PFSK-1 (cell line): ENCODE measurements around the gene MAF.

ENCODE experiments used
- FOXP2 ChIP-seq: optimal IDR thresholded peaks from 2 replicates; pipeline ENCODE3; 2011; ENCODE audit warnings: borderline replicate concordance, control low read depth, inconsistent platforms; ENCODE audit not compliant: insufficient read depth; ENCODE audit errors: extremely low read length, extremely low read depth
- POLR2AphosphoS5 ChIP-seq: IDR thresholded peaks from 2 replicates; pipeline ENCODE4 v1.6.1; 2012; ENCODE audit warnings: low read depth, mild to moderate bottlenecking, control low read depth, low read length, moderate library complexity
- SIN3A ChIP-seq: IDR thresholded peaks from 2 replicates; pipeline ENCODE4 v1.6.1; 2012; ENCODE audit warnings: mild to moderate bottlenecking, low read length, moderate library complexity, borderline replicate concordance; ENCODE audit not compliant: insufficient read depth
- TAF1 ChIP-seq: IDR thresholded peaks from 2 replicates; pipeline ENCODE4 v1.6.1; 2012; ENCODE audit warnings: low read length, control low read depth, borderline replicate concordance; ENCODE audit not compliant: insufficient read depth
- TF ChIP-seq, protein P1 (sequence below), 2 experiments: IDR thresholded peaks; 2 replicates each; pipeline versions ENCODE4 v1.6.1 to v1.8.0; 2011 to 2012; ENCODE audit warnings: low read depth in 2 of 2, low read length in 2 of 2, control low read depth in 1 of 2, inconsistent platforms in 1 of 2, mild to moderate bottlenecking in 1 of 2, moderate library complexity in 1 of 2; ENCODE audit not compliant: insufficient read depth in 1 of 2

MAF gene

DNA sequence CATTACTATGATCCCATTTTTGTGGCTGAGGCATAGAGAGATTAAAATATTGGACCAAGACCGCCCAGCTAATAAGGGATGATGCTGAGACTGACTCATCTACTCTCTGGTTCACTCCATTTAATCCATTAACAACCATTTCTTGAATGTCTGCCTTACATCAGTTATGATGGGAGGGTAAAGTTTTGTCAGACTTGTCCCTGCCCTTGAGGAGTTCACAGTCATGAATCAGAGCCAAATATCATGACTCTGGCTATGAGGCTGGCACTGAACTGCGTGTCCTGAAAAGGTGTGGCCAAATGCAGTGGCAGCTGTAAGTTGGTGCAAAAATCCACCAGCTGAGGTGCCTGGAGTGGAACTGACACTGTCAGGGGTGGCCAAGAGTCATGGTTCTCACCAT, 35.0 kb upstream of the MAF start:
- TF ChIP-seq FOXP2 (no peak), TAF1 (no peak), POLR2AphosphoS5 (no peak), SIN3A (no peak)
- TF ChIP-seq, protein P1, sequence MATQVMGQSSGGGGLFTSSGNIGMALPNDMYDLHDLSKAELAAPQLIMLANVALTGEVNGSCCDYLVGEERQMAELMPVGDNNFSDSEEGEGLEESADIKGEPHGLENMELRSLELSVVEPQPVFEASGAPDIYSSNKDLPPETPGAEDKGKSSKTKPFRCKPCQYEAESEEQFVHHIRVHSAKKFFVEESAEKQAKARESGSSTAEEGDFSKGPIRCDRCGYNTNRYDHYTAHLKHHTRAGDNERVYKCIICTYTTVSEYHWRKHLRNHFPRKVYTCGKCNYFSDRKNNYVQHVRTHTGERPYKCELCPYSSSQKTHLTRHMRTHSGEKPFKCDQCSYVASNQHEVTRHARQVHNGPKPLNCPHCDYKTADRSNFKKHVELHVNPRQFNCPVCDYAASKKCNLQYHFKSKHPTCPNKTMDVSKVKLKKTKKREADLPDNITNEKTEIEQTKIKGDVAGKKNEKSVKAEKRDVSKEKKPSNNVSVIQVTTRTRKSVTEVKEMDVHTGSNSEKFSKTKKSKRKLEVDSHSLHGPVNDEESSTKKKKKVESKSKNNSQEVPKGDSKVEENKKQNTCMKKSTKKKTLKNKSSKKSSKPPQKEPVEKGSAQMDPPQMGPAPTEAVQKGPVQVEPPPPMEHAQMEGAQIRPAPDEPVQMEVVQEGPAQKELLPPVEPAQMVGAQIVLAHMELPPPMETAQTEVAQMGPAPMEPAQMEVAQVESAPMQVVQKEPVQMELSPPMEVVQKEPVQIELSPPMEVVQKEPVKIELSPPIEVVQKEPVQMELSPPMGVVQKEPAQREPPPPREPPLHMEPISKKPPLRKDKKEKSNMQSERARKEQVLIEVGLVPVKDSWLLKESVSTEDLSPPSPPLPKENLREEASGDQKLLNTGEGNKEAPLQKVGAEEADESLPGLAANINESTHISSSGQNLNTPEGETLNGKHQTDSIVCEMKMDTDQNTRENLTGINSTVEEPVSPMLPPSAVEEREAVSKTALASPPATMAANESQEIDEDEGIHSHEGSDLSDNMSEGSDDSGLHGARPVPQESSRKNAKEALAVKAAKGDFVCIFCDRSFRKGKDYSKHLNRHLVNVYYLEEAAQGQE (IDR thresholded peaks at IDR 0.05; ENCODE audit: insufficient read depth in 1 of 2, low read depth in 2 of 2, low read length in 2 of 2) = no peak

DNA sequence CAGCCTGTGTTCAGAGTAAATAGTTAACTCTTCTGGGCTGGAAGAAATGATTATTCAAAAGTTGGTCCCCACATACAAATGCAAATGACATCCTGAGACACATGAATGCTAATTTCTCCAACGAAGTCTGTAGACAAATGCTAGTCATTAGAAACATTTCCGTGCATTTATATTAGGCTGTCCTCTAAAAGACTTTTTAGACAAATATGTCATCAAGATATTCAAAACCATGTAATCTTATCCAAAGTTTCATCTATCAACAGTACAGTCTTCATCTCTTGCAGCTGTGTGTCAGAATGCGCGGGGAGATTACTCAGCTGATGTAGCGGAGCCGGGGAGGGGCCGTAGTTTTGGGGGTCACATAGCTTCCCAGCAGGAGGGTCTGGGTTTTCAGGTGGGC, 33.8 kb upstream of the MAF start:
- TF ChIP-seq SIN3A (no peak), TAF1 (no peak), FOXP2 (no peak), POLR2AphosphoS5 (no peak)
- TF ChIP-seq, protein P1 (IDR thresholded peaks at IDR 0.05; ENCODE audit: insufficient read depth in 1 of 2, low read depth in 2 of 2, low read length in 2 of 2) = no peak

DNA sequence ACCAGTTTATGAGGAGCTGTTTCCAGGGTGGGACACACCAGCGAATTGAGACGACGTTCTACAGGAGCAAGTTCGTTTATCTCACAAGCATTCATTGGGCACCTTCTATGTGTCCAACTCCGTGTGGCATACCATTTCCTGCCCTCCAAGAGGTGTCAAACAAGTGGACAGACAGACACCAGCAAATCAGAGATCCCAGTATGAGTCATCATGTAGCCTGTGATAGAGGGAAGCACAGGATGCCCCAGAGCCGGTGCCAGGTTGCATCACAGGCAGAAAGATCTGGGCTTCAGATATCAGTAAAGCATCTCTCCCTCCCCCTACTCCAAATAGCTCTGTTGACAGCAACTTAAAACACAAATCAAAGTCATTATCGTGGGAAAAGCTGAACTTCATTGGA, 31.8 kb upstream of the MAF start:
- TF ChIP-seq POLR2AphosphoS5 (no peak), FOXP2 (no peak), TAF1 (no peak), SIN3A (no peak)
- TF ChIP-seq, protein P1 (IDR thresholded peaks at IDR 0.05; ENCODE audit: insufficient read depth in 1 of 2, low read depth in 2 of 2, low read length in 2 of 2) = no peak

DNA sequence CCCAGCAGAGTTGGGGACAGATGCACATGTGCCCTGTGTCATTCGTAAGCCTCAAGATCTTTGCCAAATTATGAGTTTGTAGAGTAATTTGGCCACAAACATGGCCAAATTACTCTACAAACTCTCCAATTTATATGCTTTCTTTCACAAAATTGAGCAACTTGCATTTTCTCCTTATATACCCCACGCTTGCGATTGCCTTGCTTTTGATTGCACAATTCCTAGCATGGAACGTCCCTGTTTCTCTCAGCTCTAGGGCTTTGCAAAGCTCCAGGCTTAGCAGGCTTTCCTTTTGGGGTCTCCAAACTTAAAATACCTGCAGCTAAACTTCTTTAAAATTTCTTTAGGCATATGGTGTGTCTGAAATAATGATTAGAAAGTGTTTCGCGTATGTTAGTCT, 28.5 kb upstream of the MAF start:
- TF ChIP-seq POLR2AphosphoS5 (no peak), SIN3A (no peak), TAF1 (no peak), FOXP2 (no peak)
- TF ChIP-seq, protein P1 (IDR thresholded peaks at IDR 0.05; ENCODE audit: insufficient read depth in 1 of 2, low read depth in 2 of 2, low read length in 2 of 2) = no peak

DNA sequence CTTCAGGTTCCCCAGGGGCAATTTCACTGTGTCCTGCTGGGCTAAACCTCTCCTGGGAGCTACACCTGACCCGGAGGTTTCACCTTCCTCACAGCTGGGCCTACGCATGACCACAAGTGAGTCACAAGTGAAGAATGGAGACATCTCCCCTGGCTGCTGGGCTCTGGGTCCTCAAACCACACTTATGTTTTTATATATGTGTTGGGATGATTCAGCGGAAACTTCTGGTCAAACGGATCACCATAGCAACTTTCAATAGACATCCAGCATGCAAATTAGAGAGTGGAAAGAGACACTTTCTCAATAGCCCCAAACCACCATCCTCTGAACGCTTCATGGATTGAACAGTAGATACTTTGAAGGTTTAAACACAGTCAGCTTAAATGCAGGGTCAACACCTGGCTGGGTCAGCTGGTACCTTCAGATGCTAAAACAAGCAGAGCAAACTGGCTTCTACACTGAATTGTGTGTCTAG, 28.0 kb upstream of the MAF start:
- TF ChIP-seq POLR2AphosphoS5 = no peak
- TF ChIP-seq TAF1 = no peak
- TF ChIP-seq SIN3A = no peak
- no peak for TF ChIP-seq FOXP2
- TF ChIP-seq, protein P1 (IDR thresholded peaks at IDR 0.05; ENCODE audit: insufficient read depth in 1 of 2, low read depth in 2 of 2, low read length in 2 of 2) = no peak
